Ammon's horn (tissue), 1 donor: ENCODE data around the gene WBP2.

Source experiments
- DNase-seq: peaks from one replicate; pipeline ENCODE4 v3.0.0-alpha.2; 2016; ENCODE audit warnings: low spot score

The WBP2 gene

GRCh38 chr17:75827308-75828075 is 27.6 kb downstream of the WBP2 start:
- peak; percentile 76 for DNase-seq

DNA sequence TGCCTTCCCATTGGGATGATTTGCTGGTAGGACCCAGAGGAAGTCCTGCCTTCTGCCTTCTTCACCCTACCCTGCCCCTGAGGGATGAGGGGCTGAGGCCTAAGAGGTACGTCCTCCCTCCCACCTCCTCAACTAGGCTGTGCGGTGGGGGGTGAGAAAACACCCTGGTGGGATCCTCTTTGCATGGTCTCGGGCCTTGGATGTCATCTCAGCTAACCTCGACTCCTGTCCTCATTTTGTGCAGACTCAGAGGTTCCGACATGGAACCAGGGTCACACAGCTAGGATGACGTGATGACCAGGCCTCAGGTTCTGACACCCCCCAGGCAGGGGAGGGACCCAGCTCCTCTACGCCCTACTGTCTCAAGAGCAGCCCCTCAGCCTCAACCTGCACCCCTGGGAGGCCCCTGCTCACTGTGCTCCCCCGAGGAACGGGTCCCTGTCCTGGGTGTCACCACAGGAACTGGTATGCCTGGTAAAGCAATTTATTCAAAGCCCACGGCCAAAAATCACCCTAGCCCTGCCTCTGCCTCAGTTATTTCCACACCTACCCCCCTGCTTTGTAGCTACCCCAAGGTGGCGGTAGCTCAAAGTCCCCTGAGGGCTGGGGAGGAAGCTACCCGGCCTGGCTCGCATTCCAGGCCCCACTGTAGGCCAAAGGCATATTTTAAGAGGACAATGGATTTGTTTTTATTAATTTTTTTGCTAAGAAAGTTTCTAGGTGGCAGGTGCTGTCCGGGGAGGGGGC is 28.4 kb downstream of the WBP2 start:
- no peak for DNase-seq

DNA sequence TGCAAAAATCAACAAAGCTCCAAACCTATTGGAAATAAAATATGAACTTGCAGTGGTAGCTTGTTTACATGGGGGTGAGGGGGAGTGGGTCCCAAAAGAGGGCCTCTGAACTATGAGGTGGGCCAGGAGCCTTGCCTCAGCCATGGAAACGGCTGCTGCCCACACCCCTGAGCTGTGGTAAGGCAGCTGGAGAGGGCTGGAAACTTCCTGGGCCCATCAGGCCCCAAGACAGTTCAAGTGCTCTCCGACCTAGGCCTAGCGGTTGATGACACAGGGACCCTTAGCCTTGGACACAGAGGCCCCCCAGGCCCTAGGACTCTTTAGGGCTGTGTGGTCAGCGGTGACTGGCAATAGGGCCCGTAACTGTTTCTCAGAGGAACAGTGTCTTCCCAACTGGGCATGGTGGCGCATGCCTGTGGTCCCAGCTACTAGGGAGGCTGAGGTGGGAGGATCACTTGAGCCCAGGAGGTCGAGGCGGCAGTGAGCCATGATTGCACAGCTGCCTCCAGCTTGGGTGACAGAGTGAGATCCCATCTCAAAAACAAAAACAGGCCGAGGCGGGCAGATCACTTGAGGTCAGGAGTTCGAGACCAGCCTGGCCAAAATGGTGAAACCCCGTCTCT is 29.3 kb downstream of the WBP2 start:
- no peak for DNase-seq

- DNase-seq = no peak
Observed at GRCh38 chr17:75825149-75825552, 30.0 kb downstream of the WBP2 start.

- no peak for DNase-seq
Observed at GRCh38 chr17:75824666-75825065, 30.5 kb downstream of the WBP2 start.

DNA sequence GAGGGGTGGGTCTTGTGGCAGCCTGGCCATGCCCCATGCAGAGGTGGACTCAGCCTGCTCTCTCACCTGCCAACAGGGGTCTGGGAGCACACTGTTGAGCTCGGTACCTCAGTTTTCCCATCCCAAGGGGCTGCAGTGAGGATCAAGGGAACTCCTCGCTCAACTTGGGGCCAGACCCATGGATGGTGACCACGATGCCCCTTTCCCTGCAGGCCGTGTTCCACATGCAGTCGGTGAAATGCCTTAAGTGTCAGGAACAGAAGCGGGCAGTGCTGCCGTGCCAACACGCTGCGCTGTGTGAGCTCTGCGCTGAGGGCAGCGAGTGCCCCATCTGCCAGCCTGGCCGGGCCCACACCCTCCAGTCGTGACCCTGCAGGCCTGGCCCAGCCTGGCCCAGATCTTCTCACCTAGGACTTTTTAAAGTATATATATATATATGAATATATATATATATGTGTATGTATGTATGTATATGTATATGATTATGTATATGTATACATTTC is 31.0 kb downstream of the WBP2 start:
- no peak for DNase-seq

- DNase-seq = no peak
Observed at GRCh38 chr17:75823257-75824041, 31.7 kb downstream of the WBP2 start.

DNA sequence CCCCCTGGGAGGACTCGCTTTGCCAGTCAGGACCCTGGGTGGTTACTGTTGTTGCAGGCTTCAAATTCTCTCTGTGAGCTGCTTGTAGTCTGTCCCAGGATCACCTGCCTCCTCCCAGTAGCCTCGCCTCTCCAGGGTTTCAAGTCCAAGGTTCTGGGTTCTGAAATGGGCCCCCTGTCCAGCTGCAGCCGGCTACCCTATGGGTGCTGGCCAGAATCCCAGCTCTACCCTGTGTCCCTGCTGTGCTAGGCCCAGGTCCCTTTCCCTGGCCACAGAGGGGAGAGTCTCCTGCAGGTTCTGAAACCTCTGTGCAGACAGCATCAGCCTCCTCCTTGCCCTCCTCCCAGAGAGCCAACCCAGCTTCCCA is 32.4 kb downstream of the WBP2 start:
- DNase-seq = no peak

- no peak for DNase-seq
Observed at GRCh38 chr17:75822119-75822799, 32.9 kb downstream of the WBP2 start.

GRCh38 chr17:75821552-75821951 is 33.6 kb downstream of the WBP2 start:
- DNase-seq = no peak

GRCh38 chr17:75820094-75821080 is 34.7 kb downstream of the WBP2 start:
- no peak for DNase-seq

- DNase-seq = no peak
Observed at GRCh38 chr17:75819678-75820077, 35.5 kb downstream of the WBP2 start.

DNA sequence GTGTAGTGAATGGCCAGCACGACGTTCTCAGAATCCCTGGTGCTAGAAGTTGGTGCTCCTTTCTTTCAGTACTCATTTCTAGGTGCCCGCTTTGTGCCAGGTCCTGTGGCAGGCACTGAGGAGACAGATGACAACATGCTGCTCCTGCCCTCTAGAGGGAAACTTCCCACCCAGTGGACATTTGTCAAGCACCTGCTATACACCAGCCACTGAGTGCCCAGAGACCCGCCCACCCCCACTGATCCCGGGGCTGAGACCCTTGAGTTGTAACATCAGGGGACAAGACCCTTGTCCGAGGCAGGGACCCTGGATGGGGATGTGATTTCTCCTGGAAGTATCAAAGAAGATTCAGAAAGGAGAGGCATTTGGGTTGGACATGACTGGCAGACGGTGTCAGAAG is 36.0 kb downstream of the WBP2 start:
- no peak for DNase-seq

GRCh38 chr17:75818326-75818885 is 36.7 kb downstream of the WBP2 start:
- no peak for DNase-seq

DNA sequence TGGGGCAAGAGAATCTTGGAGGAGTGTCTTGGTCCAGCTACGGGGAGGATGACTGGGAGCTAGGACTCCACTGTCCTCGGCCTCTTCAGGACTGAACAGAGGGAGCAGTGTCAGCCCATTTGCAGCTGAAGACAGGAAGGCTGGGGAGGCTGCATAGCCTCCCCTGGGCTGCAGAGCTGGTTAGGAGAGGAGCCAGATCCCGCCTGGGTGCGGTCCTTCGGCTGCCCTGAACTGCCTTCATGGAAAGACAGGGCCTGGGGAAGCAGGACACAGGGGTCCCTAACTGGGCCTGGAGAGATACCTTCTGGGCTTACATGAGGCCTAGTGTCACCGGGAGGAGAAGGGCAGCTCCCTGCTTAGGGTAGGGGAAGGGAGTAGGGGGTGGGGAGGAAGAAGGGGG is 37.6 kb downstream of the WBP2 start:
- no peak for DNase-seq

GRCh38 chr17:75816693-75817092 is 38.4 kb downstream of the WBP2 start:
- no peak for DNase-seq

DNA sequence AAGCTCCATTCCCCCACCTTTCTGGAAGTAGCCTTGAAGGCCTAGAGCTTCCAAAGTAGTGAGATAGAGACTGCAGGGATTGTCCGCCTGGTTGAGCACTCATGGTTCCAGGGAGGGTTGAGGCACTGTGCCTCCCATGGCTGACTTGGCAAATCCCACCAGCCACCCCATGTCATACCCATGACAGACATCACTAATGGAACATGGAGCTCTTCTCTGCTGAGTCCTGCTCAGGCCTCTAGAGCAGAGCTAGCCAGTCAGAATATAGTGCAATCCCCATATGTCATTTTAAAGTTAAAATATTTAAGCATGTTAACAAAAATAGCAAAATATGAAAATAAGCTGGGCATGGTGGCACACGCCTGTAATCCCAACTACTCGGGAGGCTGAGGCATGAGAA is 39.7 kb downstream of the WBP2 start:
- no peak for DNase-seq

DNA sequence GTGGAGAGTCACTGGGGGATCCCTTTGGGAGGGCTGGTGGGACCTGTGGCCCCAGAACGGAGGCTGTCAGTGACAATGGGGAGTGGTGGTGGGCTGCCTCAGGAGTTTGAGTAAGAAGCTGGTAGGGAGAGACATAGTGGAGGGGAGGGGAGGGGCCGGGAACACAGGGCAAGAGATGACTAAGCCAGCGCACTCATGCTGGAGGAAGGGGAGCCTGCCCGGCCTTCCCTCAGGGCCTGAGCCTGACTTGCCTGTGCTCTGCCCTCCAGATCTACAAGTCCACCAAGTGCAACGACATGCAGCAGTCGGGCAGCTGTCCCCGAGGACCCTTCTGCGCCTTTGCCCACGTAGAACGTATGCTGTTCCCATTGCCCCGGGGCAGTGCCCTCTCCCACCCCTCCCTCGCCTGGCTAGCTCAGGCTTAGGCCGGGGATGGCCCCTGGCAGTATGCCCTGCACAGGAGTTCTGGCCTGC is 40.2 kb downstream of the WBP2 start:
- no peak for DNase-seq

DNA sequence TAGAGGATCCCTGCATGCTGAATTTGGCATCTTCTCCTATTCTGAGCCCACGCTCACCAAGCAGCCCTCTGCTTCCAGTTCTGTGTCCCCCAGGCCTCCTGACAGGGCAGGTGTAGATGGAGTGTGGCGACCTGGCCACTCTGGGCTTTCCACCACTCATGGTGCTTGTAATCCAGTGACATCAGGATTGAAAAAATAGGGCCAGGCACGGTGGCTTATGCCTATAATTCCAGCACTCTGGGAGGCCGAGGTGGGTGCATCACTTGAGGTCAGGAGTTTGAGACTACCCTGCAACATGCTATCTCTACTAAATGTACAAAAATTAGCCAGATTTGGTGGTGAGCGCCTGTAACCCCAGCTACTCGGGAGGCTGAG is 41.1 kb downstream of the WBP2 start:
- DNase-seq = no peak
